ENCODE results near the gene BICRA. TPM values are rescaled to one million over a fixed set of nuclear protein-coding genes. Genes with fewer than 3 reads are reported as not detected.
"Not testable (repeated sequence)": the region's sequence is repeated elsewhere in the genome, so short reads cannot be mapped to it uniquely, and the experiment has no call there.

BICRA gene
- polyA plus RNA-seq, 6 donors from 2014 or later: 0.37 to 1.5 (median 0.83) TPM; not detected in 1

DNA sequence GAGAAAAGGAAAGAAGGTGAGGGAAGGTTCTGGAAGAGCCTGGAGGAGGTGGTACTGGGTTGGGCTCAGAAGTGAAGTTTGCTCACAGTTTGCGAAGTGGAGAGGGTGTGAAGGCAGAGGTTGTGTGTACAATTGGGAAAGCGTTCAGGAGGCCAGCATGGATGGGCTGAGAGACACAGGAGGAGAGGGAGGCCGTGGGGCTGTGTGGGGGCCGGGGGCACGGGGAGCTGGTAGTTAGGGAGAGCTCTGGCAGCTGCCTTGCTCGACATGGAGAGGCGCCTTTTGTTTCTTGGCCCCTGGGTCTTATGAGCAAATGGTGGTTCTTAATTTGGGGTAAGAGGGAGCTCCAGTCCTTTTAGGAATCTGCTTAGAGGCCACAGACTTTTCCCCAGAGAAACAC is 16.7 kb downstream of the BICRA start:
- H3K9me3 Mint-ChIP-seq: peaks cover 0 to 1% (median 0%) of the 10 kb centered on the region in 7 donors
- ATAC-seq (ENCODE audit: low read depth in 2 of 2): no peak
- H3K4me3 Mint-ChIP-seq: peak overlapping the region in 2 of 8 donors; percentile 49 to 73
- no peaks in the 10 kb centered on the region for H3K27me3 Mint-ChIP-seq
- peaks cover 33 to 58% (median 38%) of the 10 kb centered on the region in 3 donors for H3K4me1 Mint-ChIP-seq
- H3K36me3 Mint-ChIP-seq: no peaks in the 10 kb centered on the region
- peak overlapping the region in 2 of 6 donors; percentile 17 to 71 for H3K27ac Mint-ChIP-seq
- DNase-seq: no peak

DNA sequence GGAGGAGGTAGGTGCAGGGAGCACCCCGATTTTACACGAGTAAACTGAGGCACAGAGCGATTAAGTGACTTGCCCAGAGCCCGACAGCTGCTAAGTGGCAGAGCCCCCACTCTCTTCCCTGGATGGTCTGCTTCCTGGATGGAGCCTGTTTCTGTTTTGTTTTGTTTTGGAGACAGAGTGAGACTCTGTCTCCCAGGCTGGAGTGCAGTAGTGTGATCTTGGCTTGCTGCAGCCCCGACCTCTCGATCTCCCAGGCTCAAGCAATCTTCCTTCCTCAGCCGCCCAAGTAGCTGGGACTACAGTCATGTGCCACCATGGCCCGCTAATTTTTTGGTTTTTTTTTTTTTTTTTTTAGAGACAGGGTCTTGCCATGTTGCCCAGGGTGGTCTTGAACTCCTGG is 17.3 kb downstream of the BICRA start:
- ATAC-seq (ENCODE audit: low read depth in 2 of 2) (no peak), DNase-seq (no peak)
- Mint-ChIP-seq H3K27ac (peak overlapping the region in 2 of 6 donors; percentile 49 to 59), H3K4me3 (peak overlapping the region in 1 of 8 donors; percentile 53), H3K27me3 (no peaks in the 10 kb centered on the region), H3K9me3 (peaks cover 0 to 1% (median 0%) of the 10 kb centered on the region in 7 donors), H3K4me1 (peaks cover 31 to 54% (median 38%) of the 10 kb centered on the region in 3 donors), H3K36me3 (no peaks in the 10 kb centered on the region)

GRCh38 chr19:47628078-47628771 is 19.3 kb downstream of the BICRA start:
- no peaks in the 10 kb centered on the region for H3K36me3 Mint-ChIP-seq
- H3K9me3 Mint-ChIP-seq: peaks cover 0 to 1% (median 0%) of the 10 kb centered on the region in 7 donors
- no peak for ATAC-seq (ENCODE audit: low read depth in 2 of 2)
- H3K4me3 Mint-ChIP-seq: peak overlapping the region in 1 of 8 donors; percentile 5
- peaks cover 39 to 63% (median 47%) of the 10 kb centered on the region in 3 donors for H3K4me1 Mint-ChIP-seq
- no peaks in the 10 kb centered on the region for H3K27me3 Mint-ChIP-seq
- no peak for DNase-seq
- no peak overlapping the region for H3K27ac Mint-ChIP-seq

- no peak for DNase-seq
- H3K4me3 Mint-ChIP-seq: no peak overlapping the region
- peaks cover 43 to 56% (median 46%) of the 10 kb centered on the region in 3 donors for H3K4me1 Mint-ChIP-seq
- no peak overlapping the region for H3K27ac Mint-ChIP-seq
- H3K36me3 Mint-ChIP-seq: no peaks in the 10 kb centered on the region
- no peak for ATAC-seq (ENCODE audit: low read depth in 2 of 2)
- no peaks in the 10 kb centered on the region for H3K27me3 Mint-ChIP-seq
- H3K9me3 Mint-ChIP-seq: peaks cover 0 to 1% (median 0%) of the 10 kb centered on the region in 7 donors
Observed at GRCh38 chr19:47630594-47630993, 21.7 kb downstream of the BICRA start.

- H3K36me3 Mint-ChIP-seq: no peaks in the 10 kb centered on the region
- H3K4me3 Mint-ChIP-seq: peak overlapping the region in 2 of 8 donors; percentile 1 to 52
- ATAC-seq (ENCODE audit: low read depth in 2 of 2) (no peak), DNase-seq (no peak)
- peaks cover 44 to 56% (median 48%) of the 10 kb centered on the region in 3 donors for H3K4me1 Mint-ChIP-seq
- H3K9me3 Mint-ChIP-seq: peaks cover 0 to 1% (median 0%) of the 10 kb centered on the region in 7 donors
- H3K27me3 Mint-ChIP-seq: no peaks in the 10 kb centered on the region
- H3K27ac Mint-ChIP-seq: peak overlapping the region in 3 of 6 donors; percentile 42 to 72 (median 47)
Observed at GRCh38 chr19:47631681-47632446, 22.9 kb downstream of the BICRA start.

DNA sequence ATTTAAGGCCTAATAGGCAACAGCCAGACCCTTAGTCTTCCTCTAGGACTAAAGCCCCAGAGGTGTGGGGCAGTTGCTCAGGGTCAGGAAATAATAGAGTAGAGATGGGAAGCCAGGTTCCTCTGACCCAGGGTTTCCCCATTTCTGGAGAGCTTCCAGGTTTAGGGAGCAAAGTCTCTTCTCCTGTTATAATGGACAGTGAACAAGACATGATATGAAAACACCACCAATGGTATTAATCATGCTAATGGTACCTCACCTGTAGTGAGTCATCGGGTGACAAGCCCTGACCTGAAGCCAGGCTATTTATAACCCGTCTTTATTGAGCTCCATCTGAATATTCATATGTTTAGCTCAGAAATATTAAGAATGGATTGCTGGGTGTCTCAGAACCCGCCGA is 24.6 kb downstream of the BICRA start:
- no peak overlapping the region for H3K4me3 Mint-ChIP-seq
- H3K4me1 Mint-ChIP-seq: peaks cover 38 to 52% (median 48%) of the 10 kb centered on the region in 3 donors
- peaks cover 0 to 1% (median 0%) of the 10 kb centered on the region in 7 donors for H3K9me3 Mint-ChIP-seq
- DNase-seq (no peak), ATAC-seq (ENCODE audit: low read depth in 2 of 2) (no peak)
- H3K36me3 Mint-ChIP-seq: no peaks in the 10 kb centered on the region
- no peaks in the 10 kb centered on the region for H3K27me3 Mint-ChIP-seq
- H3K27ac Mint-ChIP-seq: peak overlapping the region in 1 of 6 donors; percentile 38

GRCh38 chr19:47633996-47634395 is 25.1 kb downstream of the BICRA start:
- H3K27me3 Mint-ChIP-seq: no peaks in the 10 kb centered on the region

DNA sequence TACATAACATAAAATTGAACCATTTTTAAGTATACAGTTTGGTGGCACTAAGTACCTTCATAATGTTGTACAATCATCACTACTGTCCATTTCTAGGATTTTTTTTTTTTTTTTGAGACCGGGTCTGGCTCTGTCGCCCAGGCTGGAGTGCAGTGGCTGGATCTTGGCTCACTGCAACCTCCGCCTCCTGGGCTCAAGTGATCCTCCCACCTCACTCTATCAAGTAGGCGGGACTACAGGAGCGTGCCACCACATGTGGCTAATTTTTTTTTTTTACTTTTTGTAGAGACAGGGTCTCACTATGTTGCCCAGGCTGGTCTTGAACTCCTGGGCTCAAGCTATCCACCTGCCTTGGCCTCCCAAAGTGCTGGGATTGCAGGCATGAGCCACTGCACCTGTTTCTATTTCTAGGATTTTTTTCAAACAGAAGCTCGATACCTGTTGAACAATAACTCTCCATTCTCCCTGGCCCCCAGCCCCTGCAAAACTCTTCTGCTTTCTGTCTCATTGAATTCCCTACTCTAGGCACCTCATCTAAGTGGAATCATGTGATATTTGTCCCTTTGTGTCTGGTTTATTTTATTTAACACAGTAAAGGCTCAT is 26.3 kb downstream of the BICRA start:
- not testable (repeated sequence) for DNase-seq; H3K27me3 Mint-ChIP-seq; H3K9me3 Mint-ChIP-seq; ATAC-seq (ENCODE audit: low read depth in 2 of 2); H3K36me3 Mint-ChIP-seq; H3K27ac Mint-ChIP-seq; H3K4me3 Mint-ChIP-seq
- H3K4me1 Mint-ChIP-seq: peaks cover 38 to 45% (median 40%) of the 10 kb centered on the region in 3 donors

More at GRCh38 chr19:47633996-47634395, 25.1 kb downstream of the BICRA start:
- DNase-seq: no peak
- Mint-ChIP-seq H3K4me3 (no peak overlapping the region), H3K36me3 (no peaks in the 10 kb centered on the region), H3K27ac (peak overlapping the region in 1 of 6 donors; percentile 38), H3K9me3 (peaks cover 0 to 1% (median 0%) of the 10 kb centered on the region in 7 donors), H3K4me1 (peaks cover 35 to 48% (median 47%) of the 10 kb centered on the region in 3 donors)
- ATAC-seq (ENCODE audit: low read depth in 2 of 2): no peak

DNA sequence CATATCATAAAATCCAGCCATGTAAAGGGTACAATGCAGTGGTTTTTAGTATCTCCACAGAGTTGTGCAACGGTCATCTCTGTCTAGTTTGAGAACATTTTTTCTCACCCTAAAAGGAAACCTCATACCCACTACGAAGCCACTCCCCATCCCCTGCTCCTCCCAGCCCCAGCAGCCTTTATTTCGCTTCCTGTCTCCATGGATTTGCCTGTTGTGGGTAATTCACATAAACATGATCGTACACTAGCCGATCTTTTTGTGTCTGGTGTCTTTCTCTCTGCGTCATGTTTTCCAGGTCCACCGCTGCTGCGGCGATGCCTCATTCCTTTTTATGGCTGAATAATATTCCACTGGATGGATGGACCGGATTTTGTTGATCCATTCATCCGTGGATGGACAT is 28.6 kb downstream of the BICRA start:
- ATAC-seq (ENCODE audit: low read depth in 2 of 2) (no peak), DNase-seq (no peak)
- Mint-ChIP-seq H3K9me3 (no peaks in the 10 kb centered on the region), H3K27ac (peak overlapping the region in 1 of 6 donors; percentile 84), H3K36me3 (no peaks in the 10 kb centered on the region), H3K27me3 (no peaks in the 10 kb centered on the region), H3K4me1 (peaks cover 26 to 38% (median 33%) of the 10 kb centered on the region in 3 donors), H3K4me3 (no peak overlapping the region)

GRCh38 chr19:47641891-47642485 is 33.1 kb downstream of the BICRA start:
- peaks cover 0 to 2% (median 0%) of the 10 kb centered on the region in 7 donors for H3K9me3 Mint-ChIP-seq
- H3K4me1 Mint-ChIP-seq: peaks cover 34 to 40% (median 34%) of the 10 kb centered on the region in 3 donors
- H3K27me3 Mint-ChIP-seq: no peaks in the 10 kb centered on the region
- peaks cover 5 to 10% of the 10 kb centered on the region in 2 donors for H3K36me3 Mint-ChIP-seq
- peak overlapping the region in 2 of 6 donors; percentile 8 to 33 for H3K27ac Mint-ChIP-seq
- no peak overlapping the region for H3K4me3 Mint-ChIP-seq
- ATAC-seq (ENCODE audit: low read depth in 2 of 2) (no peak), DNase-seq (no peak)

GRCh38 chr19:47643281-47643680 is 34.3 kb downstream of the BICRA start:
- no peak overlapping the region for H3K27ac Mint-ChIP-seq
- no peak overlapping the region for H3K4me3 Mint-ChIP-seq
- H3K36me3 Mint-ChIP-seq: peaks cover 13 to 18% of the 10 kb centered on the region in 2 donors
- no peak for DNase-seq
- H3K4me1 Mint-ChIP-seq: peaks cover 36 to 42% (median 37%) of the 10 kb centered on the region in 3 donors
- peaks cover 0 to 2% (median 0%) of the 10 kb centered on the region in 7 donors for H3K9me3 Mint-ChIP-seq
- no peaks in the 10 kb centered on the region for H3K27me3 Mint-ChIP-seq
- no peak for ATAC-seq (ENCODE audit: low read depth in 2 of 2)

DNA sequence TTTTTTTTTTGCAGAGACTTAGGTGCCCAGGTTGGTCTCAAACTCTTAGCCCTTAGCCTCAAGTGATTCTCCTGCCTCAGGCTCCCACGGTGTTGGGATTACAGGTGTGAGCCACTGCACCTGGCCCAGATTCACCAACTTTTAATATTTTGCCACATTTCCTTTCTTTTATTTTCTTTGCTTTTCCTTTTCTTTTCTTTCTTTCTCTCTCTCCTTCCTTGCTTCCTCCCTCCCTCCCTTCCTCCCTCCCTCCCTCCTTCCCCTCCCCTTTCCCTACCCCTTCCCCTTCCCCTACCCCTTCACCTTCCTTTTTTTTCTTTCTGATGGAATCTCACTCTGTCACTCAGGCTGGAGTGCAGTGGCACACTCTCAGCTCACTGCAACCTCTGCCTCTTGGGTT is 35.3 kb downstream of the BICRA start:
- ATAC-seq (ENCODE audit: low read depth in 2 of 2) (no peak), DNase-seq (no peak)
- Mint-ChIP-seq H3K4me1 (peaks cover 35 to 40% (median 37%) of the 10 kb centered on the region in 3 donors), H3K9me3 (peaks cover 0 to 2% (median under 1%) of the 10 kb centered on the region in 7 donors), H3K27ac (peak overlapping the region in 1 of 6 donors; percentile 82), H3K36me3 (peaks cover 13 to 19% of the 10 kb centered on the region in 2 donors), H3K4me3 (no peak overlapping the region), H3K27me3 (no peaks in the 10 kb centered on the region)

All from naive B cell (primary cell).